Femur (tissue), 1 donor: ENCODE results near the gene CDK12.
"Not testable (repeated sequence)": the region's sequence is repeated elsewhere in the genome, so short reads cannot be mapped to it uniquely, and the experiment has no call there.

Experiments used
- DNase-seq: peaks from one replicate; pipeline ENCODE4 v3.0.0-alpha.2; 2017

The CDK12 gene

GRCh38 chr17:39507511-39507910, 46.2 kb downstream of the CDK12 start:
- no peak for DNase-seq

DNA sequence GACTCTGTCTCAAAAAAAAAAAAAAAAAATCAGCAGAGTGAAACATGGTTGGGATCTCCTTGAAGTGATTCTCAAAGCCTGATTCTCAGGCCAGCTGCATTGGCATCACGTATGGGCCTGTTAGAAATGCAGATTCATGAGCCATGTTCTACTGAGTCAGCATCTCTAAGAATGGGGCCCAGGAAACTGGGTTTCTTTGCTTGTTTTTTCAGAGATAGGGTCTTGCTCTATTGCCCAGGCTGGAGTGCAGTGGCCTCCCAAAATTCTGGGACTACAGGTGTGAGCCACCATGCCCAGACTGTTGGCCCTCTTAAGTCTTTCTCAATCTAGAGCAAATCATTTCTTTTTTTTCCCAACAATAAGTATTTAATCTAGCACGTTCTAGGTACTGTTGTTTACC, 47.7 kb downstream of the CDK12 start:
- no peak for DNase-seq

DNA sequence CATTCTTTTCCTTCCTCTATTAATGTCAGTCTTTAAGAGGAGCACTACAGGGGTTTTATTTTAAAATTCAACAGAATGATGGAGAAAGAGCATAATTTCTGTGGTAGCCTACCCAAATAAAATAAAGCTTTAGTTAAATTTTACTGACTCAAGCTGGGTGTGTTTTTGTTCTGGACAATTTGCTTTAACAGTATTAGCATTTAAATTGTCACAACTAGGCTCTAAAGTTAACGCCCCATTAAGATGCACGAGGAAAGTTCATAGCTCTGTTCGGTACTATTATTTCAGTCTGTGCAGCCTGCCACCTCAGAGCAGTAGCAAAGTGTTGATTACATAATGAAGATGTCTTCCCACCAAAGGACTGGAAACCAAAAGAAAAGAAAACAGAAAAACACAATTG, 52.0 kb downstream of the CDK12 start:
- DNase-seq: no peak

GRCh38 chr17:39513915-39514314, 52.6 kb downstream of the CDK12 start:
- DNase-seq: no peak

- no peak for DNase-seq
These were observed 55.9 kb downstream of the CDK12 start for GRCh38 chr17:39517224-39517623.

- DNase-seq: no peak
These were observed 64.7 kb downstream of the CDK12 start for GRCh38 chr17:39525801-39526506.

DNA sequence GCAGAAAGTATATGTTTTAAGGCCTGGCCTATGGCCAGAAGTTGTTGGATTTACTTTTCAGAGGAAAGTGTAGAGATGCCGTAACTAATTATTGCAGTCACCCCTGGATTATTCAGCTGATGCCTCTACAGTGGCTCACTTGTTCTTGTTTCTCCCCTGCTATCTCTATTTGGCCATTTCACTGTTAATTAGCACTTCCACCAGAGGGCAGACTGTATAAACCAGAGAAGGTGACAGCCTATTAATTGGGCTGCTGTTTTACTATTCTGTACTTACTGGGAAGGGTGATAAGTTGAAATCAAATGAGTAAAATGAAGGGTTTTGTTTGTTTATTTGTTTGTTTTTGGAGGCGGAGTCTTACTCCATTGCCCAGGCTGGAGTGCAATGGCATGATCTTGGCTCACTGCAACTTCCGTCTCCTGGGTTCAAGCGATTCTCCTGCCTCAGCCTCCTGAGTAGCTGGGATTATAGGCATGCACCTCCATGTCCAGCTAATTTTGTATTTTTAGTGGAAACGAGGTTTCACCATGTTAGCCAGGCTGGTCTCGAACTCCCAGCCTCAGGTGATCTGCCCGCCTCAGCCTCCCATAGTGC, 66.0 kb downstream of the CDK12 start:
- DNase-seq: no peak

DNA sequence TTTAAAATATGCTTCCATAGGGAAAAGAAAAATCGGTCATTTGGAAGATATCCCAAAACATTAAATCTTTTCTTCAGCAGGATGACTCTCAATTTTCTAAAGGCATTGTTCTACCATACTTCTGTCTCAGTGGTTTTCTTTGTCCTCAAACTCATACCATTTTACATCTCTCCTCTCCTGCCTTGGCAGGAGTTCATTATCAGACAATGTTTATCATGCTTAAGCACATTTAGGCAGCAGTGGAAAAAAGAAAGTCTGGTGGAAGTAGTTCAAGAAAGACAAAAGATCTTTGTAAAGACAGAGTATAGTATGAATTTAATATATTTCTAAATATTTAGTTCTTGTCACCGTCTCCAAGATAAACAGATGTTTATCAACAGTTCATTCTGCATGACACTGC, 68.2 kb downstream of the CDK12 start:
- no peak for DNase-seq

GRCh38 chr17:39530513-39530912, 69.2 kb downstream of the CDK12 start:
- no peak for DNase-seq

GRCh38 chr17:39531252-39531651, 70.0 kb downstream of the CDK12 start:
- DNase-seq: no peak

- no peak for DNase-seq
These were observed 72.6 kb downstream of the CDK12 start for GRCh38 chr17:39533891-39534290.

GRCh38 chr17:39534768-39535405, 73.6 kb downstream of the CDK12 start:
- no peak for DNase-seq

DNA sequence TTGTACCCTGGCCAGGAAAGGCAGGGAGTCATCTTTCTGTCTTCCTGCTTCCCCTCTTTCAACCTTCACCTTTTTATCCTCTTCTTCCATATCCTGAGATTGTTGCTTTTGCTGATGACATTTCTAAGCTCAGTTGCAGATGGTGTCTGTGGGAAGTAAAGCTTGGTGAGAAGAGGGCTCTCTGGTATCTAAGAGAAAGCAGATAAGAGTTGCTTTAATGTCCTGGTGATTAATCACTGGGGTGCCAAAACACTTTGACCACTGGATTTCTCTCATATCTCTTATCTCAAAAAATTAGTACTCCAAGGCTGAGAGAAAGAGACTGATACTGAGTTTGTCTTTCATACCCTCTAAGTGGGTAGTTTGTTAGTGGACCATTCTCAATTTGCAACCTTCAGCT, 75.2 kb downstream of the CDK12 start:
- DNase-seq: no peak

DNA sequence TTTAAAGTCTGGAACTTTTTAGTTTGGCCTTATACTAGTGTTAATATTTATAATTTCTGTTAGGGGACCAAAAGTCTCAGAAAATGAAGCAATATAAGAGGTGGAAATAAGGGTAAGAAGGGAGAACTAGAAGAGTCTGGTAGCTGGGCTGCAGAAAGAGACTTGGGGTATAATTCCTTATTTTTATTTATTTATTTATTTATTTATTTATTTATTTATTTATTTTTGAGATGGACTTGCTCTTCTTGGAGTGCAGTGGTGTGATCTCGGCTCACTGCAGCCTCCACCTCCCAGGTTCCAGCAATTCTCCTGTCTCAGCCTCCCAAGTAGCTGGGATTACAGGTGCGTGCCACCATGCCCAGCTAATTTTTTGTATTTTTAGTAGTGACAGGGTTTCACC, 76.1 kb downstream of the CDK12 start:
- not testable (repeated sequence) for DNase-seq

GRCh38 chr17:39538866-39539265, 77.6 kb downstream of the CDK12 start:
- no peak for DNase-seq

- DNase-seq: no peak
These were observed 79.3 kb downstream of the CDK12 start for GRCh38 chr17:39540611-39541010.

GRCh38 chr17:39541652-39542051, 80.4 kb downstream of the CDK12 start:
- DNase-seq: no peak

GRCh38 chr17:39543176-39543575, 81.9 kb downstream of the CDK12 start:
- DNase-seq: no peak

DNA sequence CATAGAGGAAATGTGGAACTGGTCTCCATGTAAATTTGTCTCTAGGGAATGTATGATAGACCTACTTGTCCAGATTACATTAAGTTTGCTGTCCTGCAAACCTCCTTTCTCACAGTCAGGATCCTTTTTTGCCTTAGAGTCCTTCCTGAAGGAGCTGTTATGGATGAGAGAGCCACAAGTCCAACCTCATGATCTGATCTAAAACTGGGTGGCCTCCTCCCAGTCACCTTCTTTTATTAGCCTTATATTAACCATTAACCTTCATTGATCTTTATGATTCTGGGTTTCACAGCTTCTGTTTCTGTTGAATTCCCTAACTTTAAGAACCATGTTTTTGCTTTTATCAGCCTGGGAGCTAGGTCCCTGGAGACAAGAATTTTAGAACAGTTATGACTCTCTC, 82.4 kb downstream of the CDK12 start:
- no peak for DNase-seq

- not testable (repeated sequence) for DNase-seq
These were observed 83.1 kb downstream of the CDK12 start for GRCh38 chr17:39544361-39544760.

- peak; percentile 76 for DNase-seq
These were observed 86.6 kb downstream of the CDK12 start for GRCh38 chr17:39547713-39548478.

DNA sequence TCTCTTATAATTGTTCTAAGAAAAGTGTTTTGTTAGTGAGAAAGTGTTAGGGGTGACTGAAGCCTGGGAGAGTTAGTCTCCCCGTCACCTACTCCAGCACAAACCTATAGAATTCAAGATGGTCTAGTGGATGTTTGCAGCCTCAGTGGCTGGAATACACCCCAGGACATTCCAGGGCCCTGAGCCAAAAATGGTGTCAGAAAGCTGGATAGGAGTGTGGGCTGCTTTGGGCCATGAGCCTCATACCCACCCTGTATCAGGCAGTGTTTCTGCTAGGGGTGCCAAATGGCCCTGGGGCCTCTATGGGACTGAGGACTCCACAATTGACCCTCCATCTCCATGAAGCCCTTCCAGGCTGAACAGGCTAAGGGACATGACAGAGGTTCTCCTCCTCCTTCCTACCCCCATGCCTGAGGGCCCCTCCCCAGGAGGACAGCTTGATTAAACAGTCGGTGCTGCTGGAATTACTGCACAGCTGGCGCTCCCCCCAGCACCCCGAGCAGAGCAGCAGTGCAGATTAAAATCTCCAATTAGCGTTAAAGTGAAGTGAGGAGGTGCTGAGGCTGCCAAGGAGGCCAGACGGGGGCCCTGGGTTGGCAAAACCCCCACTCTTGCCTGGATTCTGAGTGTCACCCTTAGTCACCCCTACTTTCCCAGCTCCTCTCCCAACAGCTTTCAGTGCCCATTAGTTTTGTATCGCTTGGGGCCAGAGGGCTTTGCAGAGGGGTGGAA, 87.4 kb downstream of the CDK12 start:
- peak; percentile 65 for DNase-seq
